COR-L47 (cell line): ENCODE data around the gene PFKFB2.
A peak's percentile ranks its signal among the peaks of the same experiment; 100 is the strongest.

Experiments
- DNase-seq: peaks from one replicate; lab custom pipeline; 2025; lab: John Stamatoyannopoulos, UW

The PFKFB2 gene

DNA sequence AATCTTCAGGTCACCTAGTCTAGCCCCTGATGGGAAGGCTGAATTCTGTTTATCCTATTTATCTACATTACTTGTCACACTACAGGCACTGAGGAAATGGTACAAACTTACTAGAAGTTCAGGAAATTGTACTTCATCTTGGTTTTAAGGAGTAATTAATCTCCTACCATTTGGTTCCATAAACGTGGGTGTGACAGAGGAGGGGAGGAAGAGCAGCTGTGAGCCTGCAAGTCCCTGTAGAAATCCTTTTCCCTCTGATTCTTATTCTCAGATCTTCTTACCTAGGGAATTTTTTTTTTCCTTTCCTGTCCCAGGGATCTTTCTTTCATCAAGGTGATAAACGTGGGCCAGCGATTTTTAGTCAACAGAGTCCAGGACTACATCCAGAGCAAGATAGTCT is 14.1 kb downstream of the PFKFB2 start:
- no peak for DNase-seq

GRCh38 chr1:207067665-207068064 is 14.6 kb downstream of the PFKFB2 start:
- DNase-seq: no peak

- DNase-seq: no peak
Measured at GRCh38 chr1:207069061-207069460, 16.0 kb downstream of the PFKFB2 start.

DNA sequence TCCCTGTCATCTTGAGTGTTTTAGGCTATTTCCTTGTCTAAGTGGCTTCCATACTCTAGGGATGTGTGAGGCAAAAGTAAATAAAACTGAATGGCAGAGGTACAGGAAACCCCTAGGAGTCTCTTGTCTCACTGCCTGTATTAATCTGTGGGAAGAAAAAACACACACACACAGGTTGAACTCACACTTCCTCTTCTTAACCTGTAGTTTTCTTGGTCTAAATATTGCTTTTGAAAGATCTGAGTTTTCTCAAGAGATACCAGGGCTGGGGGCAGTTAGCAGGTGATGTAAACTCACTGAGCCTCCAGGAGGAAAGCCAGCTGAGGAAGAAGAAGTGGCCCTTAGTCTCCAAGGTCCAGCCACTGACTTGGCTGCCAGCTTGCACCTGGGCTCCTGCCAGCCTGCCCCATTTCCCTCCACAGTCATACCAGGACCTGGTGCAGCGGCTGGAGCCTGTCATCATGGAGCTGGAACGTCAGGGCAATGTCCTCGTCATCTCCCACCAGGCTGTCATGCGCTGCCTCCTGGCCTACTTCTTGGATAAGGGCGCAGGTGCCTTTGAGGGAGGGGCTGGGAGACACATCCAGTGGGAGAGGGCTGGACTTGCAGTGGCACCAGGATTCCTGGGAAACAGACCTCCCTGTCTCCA is 16.9 kb downstream of the PFKFB2 start:
- DNase-seq: no peak

DNA sequence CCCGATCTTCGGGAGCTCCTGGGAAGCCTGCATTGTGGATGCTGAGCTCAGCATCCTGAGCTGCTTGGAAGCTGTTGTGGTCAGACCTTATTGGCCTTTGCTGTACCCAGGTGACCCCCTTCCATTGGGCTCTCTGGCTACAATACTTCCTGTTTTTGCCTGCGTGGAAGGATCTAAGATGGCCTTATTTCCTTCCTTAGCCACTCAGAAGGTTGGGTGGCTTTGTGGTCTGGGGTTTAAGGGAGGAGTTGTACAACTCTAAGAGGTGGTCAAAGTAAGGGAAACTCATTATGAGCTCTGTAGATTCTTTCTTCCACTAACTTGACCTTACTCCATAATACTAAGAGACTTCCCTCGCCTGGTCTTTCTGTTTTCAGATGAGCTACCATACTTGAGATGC is 17.7 kb downstream of the PFKFB2 start:
- DNase-seq: no peak

GRCh38 chr1:207071426-207071825 is 18.4 kb downstream of the PFKFB2 start:
- DNase-seq: no peak

GRCh38 chr1:207072233-207072632 is 19.2 kb downstream of the PFKFB2 start:
- no peak for DNase-seq

GRCh38 chr1:207073906-207074820 is 21.1 kb downstream of the PFKFB2 start:
- DNase-seq: no peak

GRCh38 chr1:207076181-207076955 is 23.3 kb downstream of the PFKFB2 start:
- DNase-seq: no peak

DNA sequence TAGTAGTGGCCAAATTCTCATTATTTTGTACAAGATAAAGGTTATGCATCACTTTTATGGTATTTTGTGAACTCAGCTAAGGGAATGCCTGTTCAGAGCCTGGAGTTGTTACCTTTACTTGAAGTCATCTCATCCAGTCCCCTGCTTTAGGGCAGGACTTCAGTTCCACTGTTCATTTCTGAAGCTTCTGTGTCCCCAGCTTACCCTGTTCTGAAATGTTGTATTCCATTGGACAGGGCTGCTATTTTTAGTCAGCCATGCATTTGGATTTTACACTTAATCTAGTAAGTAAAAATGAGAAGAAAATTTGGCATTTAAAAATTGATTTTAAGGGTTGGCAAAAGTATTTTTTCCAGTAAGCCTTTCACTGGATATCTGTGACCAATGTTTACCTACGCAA is 23.9 kb downstream of the PFKFB2 start:
- DNase-seq: no peak

DNA sequence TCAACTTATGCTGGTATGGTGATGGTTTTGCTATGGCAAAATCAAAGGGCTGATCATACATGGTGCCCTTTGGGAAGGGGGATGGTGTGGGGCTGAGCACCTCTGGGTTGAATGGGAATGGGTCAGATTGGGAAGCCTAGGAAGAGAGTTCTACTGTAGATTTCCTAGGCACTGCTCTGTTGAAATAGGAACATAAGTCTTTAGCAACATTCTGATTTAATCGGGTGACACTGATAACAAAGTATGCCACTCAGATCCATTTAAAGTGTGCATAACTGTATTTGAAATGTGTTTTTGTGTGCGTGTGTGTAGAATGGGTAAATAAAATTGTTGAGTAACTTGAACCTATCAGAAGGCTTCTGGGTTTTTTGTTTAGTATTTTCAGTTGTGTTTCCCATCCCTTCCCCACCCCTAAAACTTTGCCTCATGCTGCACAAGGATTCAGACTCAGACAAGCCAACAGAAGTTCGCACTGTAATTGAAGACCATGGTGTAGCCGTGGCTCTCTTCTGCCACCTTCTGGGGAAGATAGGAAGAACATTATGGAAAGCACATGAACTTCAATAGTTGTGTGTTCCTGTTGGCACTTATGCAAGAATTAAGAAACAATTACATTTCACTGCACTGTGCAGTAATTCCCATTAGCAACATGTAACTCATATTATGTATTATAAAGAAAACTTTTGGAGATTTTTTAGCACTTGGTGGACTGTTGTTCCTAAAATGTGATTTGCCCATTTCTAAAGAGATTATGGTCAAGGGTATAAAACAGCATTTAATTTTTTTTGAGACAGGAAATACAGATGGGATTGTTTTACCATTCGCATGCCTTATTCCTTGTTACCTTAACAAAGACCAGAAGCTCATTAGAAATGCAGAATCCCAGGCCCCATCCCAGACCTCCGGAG is 24.6 kb downstream of the PFKFB2 start:
- peak; percentile 23 for DNase-seq

GRCh38 chr1:207078578-207079132 is 25.6 kb downstream of the PFKFB2 start:
- no peak for DNase-seq

DNA sequence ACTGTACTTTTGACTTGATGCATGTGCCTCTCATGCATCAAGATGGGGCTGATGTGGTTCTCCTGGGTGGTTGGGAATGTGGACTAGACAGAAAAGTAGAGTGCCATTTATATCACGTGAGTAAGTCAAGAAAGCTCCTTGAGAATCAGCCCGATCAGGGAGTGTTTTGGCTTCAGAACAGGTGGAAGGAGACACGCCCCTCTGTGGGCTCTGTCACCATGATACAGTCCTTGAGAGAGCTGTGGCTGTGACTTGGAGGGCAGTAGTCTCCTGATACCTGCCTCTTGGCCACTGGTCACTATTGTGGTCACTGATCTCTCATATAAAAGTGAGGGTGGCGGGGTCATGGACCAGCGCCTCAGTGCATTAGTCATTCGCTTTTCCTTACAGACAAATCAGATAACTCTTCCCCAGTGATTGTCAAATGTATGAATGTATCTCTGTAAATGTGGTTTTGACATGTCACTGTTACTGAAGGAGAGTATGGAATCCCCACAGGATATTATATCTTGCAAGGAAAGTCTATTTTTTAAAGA is 26.7 kb downstream of the PFKFB2 start:
- DNase-seq: no peak

DNA sequence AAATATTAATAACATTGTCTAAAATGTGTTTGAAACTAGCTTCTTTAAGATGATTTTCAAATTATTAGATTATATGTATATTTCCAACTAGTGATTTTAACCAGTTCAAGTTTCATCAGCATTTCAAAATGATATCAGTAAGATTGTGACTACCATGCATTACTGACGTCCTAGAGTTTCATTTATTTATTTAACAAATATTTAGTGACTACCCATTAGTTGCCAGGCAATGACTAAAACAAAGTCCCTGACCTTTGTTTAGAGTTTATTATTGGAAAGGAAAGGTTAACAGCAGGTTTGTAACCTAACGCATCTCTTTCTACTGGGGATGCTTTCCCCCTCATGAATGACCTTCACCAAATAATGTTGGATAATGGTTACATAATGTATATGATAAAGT is 28.0 kb downstream of the PFKFB2 start:
- no peak for DNase-seq

DNA sequence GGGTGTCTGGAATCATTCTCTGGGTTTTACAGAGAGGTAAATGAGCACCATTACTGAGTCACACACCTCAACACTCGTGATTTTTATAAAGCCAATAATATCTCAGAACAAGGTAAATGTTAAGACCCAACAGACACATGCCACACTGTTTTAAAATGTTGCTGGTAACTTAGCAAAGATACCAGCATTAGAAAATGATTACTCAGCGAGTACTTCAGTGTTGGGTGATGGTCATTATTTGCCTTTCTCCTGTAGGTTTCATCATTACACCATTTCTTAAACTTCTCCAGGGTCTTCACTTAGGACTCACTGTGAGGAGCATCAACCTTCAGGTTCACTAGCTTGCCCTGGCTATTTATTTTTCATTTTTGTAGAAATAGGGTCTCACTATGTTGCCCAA is 28.7 kb downstream of the PFKFB2 start:
- no peak for DNase-seq

DNA sequence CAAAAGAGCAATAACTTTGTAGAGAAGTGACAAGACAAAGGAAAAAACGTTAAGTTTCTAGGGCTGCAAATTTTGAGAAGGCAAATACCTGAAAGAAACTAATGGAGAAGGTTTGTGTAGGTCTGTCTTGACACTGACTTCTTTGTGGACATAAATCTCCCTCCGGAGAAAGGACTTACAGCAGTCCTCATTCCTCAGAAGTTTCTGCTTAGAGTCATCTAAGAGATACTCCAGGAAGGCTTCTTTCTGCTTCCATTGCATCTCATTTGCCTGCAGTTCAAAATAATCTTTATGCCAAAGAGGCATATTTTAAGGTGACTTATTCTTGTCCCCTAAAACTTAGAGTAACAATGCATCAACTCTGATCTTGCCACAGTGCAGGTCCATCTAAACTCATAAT is 31.2 kb downstream of the PFKFB2 start:
- DNase-seq: no peak

DNA sequence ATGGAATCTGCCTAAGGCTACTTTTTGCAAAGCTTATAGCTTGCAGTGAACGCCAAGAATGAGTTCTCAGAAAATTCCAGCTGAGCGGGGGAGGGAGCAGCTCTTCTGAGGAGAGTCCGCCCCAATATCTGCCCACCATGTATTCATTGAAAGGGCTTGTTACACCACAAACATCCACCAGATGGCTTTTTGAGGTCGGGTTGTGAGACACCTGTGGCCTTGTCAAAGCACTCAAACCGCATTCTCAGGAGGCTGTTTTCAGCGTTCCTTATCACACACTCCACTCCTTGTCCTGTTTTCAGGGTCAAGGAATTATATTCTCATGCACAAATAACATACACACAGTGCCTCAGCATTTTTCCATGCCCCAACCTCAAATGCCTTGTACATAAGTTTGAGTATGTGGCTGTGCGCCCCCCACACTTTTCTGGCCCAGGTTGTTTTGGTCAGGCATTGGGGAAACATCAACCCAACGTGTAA is 31.7 kb downstream of the PFKFB2 start:
- peak; percentile 55 for DNase-seq

- no peak for DNase-seq
Measured at GRCh38 chr1:207085887-207086286, 32.8 kb downstream of the PFKFB2 start.

DNA sequence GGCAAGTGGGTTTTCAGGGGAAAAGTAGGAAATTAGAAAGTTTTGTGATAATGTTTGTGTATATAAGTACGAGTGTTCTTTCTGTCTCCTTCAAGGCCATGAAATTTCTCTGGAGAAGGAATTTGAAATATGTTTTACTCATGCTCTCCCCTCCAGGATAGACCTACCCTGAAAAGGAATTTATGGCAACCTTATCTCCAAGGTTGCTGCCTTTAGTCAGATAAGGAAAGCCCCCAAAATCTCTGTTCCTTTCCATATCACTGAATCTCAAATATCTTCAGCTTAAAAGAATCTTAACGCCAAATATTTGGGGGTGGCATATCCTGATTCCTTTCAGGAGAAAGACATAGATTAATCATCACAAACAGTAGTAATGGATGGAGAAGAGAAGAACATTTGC is 35.1 kb downstream of the PFKFB2 start:
- no peak for DNase-seq

DNA sequence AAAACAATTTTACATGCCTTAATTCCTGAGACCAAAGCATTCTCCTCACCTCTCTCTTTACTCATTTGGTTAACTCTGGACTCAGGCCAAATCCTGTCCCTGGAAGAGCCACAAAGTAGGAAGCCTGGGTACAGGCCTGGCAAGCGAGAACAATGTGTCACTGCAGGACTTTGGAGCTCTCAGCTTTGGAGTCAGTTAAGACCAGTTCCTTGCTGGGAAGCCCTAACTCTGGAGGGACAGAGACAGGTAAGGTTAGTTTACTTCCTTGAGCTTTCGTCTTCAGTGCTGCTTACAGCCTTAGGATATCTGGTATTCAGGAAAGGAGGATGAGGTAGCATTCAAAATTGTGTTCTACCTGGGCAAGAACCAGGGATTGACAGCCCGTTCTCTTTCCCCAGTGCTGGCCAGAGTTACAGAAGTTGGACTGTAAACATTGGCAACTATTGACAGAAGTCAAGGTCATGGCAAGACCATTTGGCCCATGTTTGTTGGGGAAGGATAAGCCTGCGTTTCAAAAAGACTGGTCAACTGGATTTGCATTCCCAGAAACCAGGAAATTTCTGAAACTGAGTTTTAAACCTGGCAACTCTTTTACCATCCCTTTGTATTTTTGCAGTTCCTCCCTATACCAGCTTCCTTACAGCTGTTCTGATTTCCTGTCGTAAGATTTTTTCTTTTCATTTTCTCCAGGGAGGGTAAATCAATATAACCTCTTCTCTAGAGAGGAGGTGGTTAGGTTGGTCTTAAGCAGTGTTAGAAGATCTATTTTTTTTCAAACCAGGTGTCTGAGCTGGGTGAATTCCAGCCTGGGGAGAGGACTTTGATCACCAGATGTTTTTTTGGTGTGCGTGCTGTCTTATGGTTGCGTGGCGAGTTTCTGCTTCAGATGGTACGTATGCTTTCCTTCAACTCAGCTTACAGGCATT is 35.9 kb downstream of the PFKFB2 start, which contains the start of gene C4BPB:
Gene C4BPB (plus strand): TSS at position 160 of the 926 bp plus-strand sequence. CDS start 672 bp downstream, at position 832.
- DNase-seq: no peak
